HCT116 (cell line): ENCODE results near the gene HORMAD2. TPM values are rescaled to one million over a fixed set of nuclear protein-coding genes. Genes with fewer than 3 reads are reported as not detected.

Source experiments
- ATAC-seq: fragments of 200-7000 bp; cut with Tn5 transposase; 2 replicates; pipeline ENCODE4 v1.9.1; 2020; ENCODE audit warnings: mild to moderate bottlenecking, moderate library complexity
- BruUV-seq: library from RNA; stranded (reverse); fragments of 400-500 nt; replicated peaks from 2 replicates; lab custom pipeline; 2021; lab: Mats Ljungman, UMichigan
- CTCF ChIA-PET: fragments of 300-600 bp; sonication (Branson Sonifier 250); formaldehyde crosslinking; loops from one replicate; lab custom pipeline; 2021; ENCODE audit warnings: antibody characterized with exemption; lab: Charles Lee
- POLR2A ChIA-PET: fragments of 300-600, 350-600 bp; sonication (Branson Sonifier 250); formaldehyde crosslinking; loops from one replicate; lab custom pipeline; 2021; ENCODE audit warnings: antibody characterized with exemption; lab: Charles Lee
- RAD21 ChIA-PET, 2 experiments: fragments of 300-600 bp; sonication (Branson Sonifier 250); formaldehyde crosslinking; loops; one replicate each; lab custom pipeline; 2023; ENCODE audit warnings: low total read pairs in 2 of 2; ENCODE audit not compliant: uncharacterized antibody in 2 of 2, unreplicated experiment in 2 of 2, low non-redundant PET in 1 of 2; lab: Charles Lee
- DNase-seq: peaks from one replicate; pipeline ENCODE4 v3.0.0-alpha.2; 2010; ENCODE audit warnings: low read depth, low spot score
- H2AFZ ChIP-seq: fragments of 200-600 bp; shearing (Covaris generic), sonication (generic); 2 replicates; pipeline ENCODE4 v1.6.1; 2017; ENCODE audit warnings: low read depth, mixed run types, mixed read lengths, antibody characterized with exemption, low read length; ENCODE audit not compliant: poor library complexity, severe bottlenecking
- H3K27ac ChIP-seq: 2 replicates; pipeline ENCODE4 v1.5.1; 2012; ENCODE audit warnings: low read depth, low read length
- H3K27me3 ChIP-seq: fragments of 200-600 bp; sonication (generic); 2 replicates; pipeline ENCODE4 v1.6.1; 2016; ENCODE audit warnings: mixed run types, low read length, mixed read lengths; ENCODE audit not compliant: insufficient read depth
- H3K36me3 ChIP-seq, 2 experiments: fragments of 200-500 bp in 1 of 2; fragments of 200-600 bp in 1 of 2; sonication (Bioruptor generic) in 1 of 2; sonication (generic) in 1 of 2; 2 replicates each; pipeline versions ENCODE4 v1.5.1 to v1.6.1; 2014 to 2016; ENCODE audit warnings: low read length in 2 of 2, inconsistent platforms in 1 of 2, mixed read lengths in 1 of 2, mixed run types in 1 of 2; ENCODE audit not compliant: insufficient read depth in 2 of 2, control insufficient read depth in 1 of 2
- H3K4me1 ChIP-seq, 2 experiments: fragments of 200-600 bp in 1 of 2; sonication (generic) in 1 of 2; 2 replicates each; pipeline versions ENCODE4 v1.5.1 to v1.6.1; 2012 to 2017; ENCODE audit warnings: low read length in 2 of 2, inconsistent platforms in 1 of 2, mild to moderate bottlenecking in 1 of 2, mixed read lengths in 1 of 2, mixed run types in 1 of 2, moderate library complexity in 1 of 2; ENCODE audit not compliant: insufficient read depth in 2 of 2, control insufficient read depth in 1 of 2
- H3K4me2 ChIP-seq: fragments of 200-600 bp; sonication (generic); 2 replicates; pipeline ENCODE4 v1.6.1; 2017; ENCODE audit warnings: mixed run types, low read length, mixed read lengths
- H3K4me3 ChIP-seq, 2 experiments: fragments of 200-600 bp in 1 of 2; sonication (generic) in 1 of 2; replicated peaks in 1 of 2; 2 replicates each; pipeline ENCODE4 v1.5.1; 2011 to 2016; ENCODE audit warnings: low read length in 2 of 2, control low read depth in 1 of 2, low read depth in 1 of 2, mild to moderate bottlenecking in 1 of 2, mixed read lengths in 1 of 2, mixed run types in 1 of 2
- H3K79me2 ChIP-seq: fragments of 200-600 bp; sonication (generic); 2 replicates; pipeline ENCODE4 v1.6.1; 2017; ENCODE audit warnings: mild to moderate bottlenecking, mixed run types, low read length, moderate library complexity, mixed read lengths; ENCODE audit not compliant: insufficient read depth
- H3K9ac ChIP-seq: fragments of 200-600 bp; sonication (generic); 2 replicates; pipeline ENCODE4 v1.6.1; 2016; ENCODE audit warnings: low read length, mixed read lengths
- H3K9me2 ChIP-seq: fragments of 200-600 bp; sonication (generic), shearing (Covaris generic); 2 replicates; pipeline ENCODE4 v1.6.1; 2017; ENCODE audit warnings: mixed run types, mild to moderate bottlenecking, moderate library complexity; ENCODE audit not compliant: insufficient read depth
- H3K9me3 ChIP-seq, 2 experiments: fragments of 200-500 bp in 1 of 2; fragments of 200-600 bp in 1 of 2; sonication (Bioruptor generic) in 1 of 2; sonication (generic) in 1 of 2; 2 replicates each; pipeline ENCODE4 v1.6.1; 2014 to 2017; ENCODE audit warnings: low read length in 2 of 2, mixed read lengths in 2 of 2, inconsistent platforms in 1 of 2, low read depth in 1 of 2, mild to moderate bottlenecking in 1 of 2, mixed run types in 1 of 2, moderate library complexity in 1 of 2; ENCODE audit not compliant: control insufficient read depth in 1 of 2, insufficient read depth in 1 of 2
- H4K20me1 ChIP-seq: fragments of 200-600 bp; sonication (generic), shearing (Covaris generic); 2 replicates; pipeline ENCODE4 v1.6.1; 2017; ENCODE audit warnings: mixed run types, mild to moderate bottlenecking, moderate library complexity; ENCODE audit not compliant: insufficient read depth
- ATF3 ChIP-seq: IDR thresholded peaks from 2 replicates; pipeline ENCODE4 v1.6.1; 2012
- CEBPB ChIP-seq: IDR thresholded peaks from 2 replicates; pipeline ENCODE4 v1.6.1; 2012; ENCODE audit warnings: low read depth
- EGR1 ChIP-seq: IDR thresholded peaks from 2 replicates; pipeline ENCODE4 v1.6.1; 2012; ENCODE audit warnings: low read depth
- EZH2phosphoT487 ChIP-seq: fragments of 200-600 bp; IDR thresholded peaks from 2 replicates; pipeline ENCODE4 v1.6.1; 2018; ENCODE audit warnings: antibody characterized with exemption, borderline replicate concordance
- MAX ChIP-seq: IDR thresholded peaks from 2 replicates; pipeline ENCODE4 v1.6.1; 2012
- POLR2AphosphoS5 ChIP-seq: IDR thresholded peaks from 2 replicates; pipeline ENCODE4 v1.6.1; 2011; ENCODE audit warnings: mild to moderate bottlenecking, low read depth, low read length, moderate library complexity
- RAD21 ChIP-seq: IDR thresholded peaks from 2 replicates; pipeline ENCODE4 v1.6.1; 2012; ENCODE audit warnings: low read depth, mild to moderate bottlenecking
- SIN3A ChIP-seq: IDR thresholded peaks from 2 replicates; pipeline ENCODE4 v1.6.1; 2012; ENCODE audit warnings: low read depth
- SP1 ChIP-seq: IDR thresholded peaks from 2 replicates; pipeline ENCODE4 v1.6.1; 2012; ENCODE audit warnings: low read depth
- intact Hi-C: fragments of 100-400 bp; cut with micrococcal nuclease; formaldehyde crosslinking; loops from 2 replicates; pipeline ENCODE4 v1.10.0; 2022
- total RNA-seq: library from RNA; stranded (reverse); gene quantifications from one replicate; pipeline ENCODE4 v1.2.1, GENCODE V29; 2021; ENCODE audit not compliant: unreplicated experiment

The HORMAD2 gene
- total RNA-seq, 1 experiment from 2014 or later = not detected

GRCh38 chr22:30113494-30113893 lies 33.2 kb downstream of the HORMAD2 start:
- peak overlapping the region; percentile 96 for H2AFZ ChIP-seq
- no peak overlapping the region for H3K4me3 ChIP-seq
- H3K9ac ChIP-seq = no peak overlapping the region
- RAD21 ChIA-PET = no interaction called here
- H3K9me3 ChIP-seq = no peaks in the 10 kb centered on the region
- BruUV-seq = no TSS peak
- ATAC-seq = no peak
- H3K4me2 ChIP-seq = no peak overlapping the region
- CTCF ChIA-PET = no interaction called here
- no peaks in the 10 kb centered on the region for H3K79me2 ChIP-seq
- intact Hi-C loops = no loop called here
- TF ChIP-seq SP1 = no peak
- TF ChIP-seq CEBPB = no peak
- TF ChIP-seq EGR1 = no peak
- TF ChIP-seq ATF3 = no peak
- TF ChIP-seq RAD21 = no peak
- TF ChIP-seq POLR2AphosphoS5 = no peak
- no peak for TF ChIP-seq MAX
- TF ChIP-seq EZH2phosphoT487 = no peak
- TF ChIP-seq, all 23 proteins: peak for 0
- no peak overlapping the region for H3K27ac ChIP-seq
- H3K9me2 ChIP-seq = no peaks in the 10 kb centered on the region
- H3K27me3 ChIP-seq = no peaks in the 10 kb centered on the region
- H4K20me1 ChIP-seq = no peaks in the 10 kb centered on the region
- H3K36me3 ChIP-seq = no peaks in the 10 kb centered on the region
- H3K4me1 ChIP-seq = peaks cover 0 to 22% of the 10 kb centered on the region in 2 experiments; a peak in 2 of 4 replicates
- no peak for DNase-seq
- POLR2A ChIA-PET = interaction anchor here (1.2 to 2.0 kb wide), 3 partner anchors 9 to 137 kb away, joined by 4 to 8 read pairs (median 4); no protein-coding TSS in a partner anchor

- Histone ChIP-seq H4K20me1 (no peaks in the 10 kb centered on the region), H3K4me1 (peaks cover 0 to 20% of the 10 kb centered on the region in 2 experiments; a peak in 2 of 4 replicates), H3K27ac (no peak overlapping the region), H3K9me3 (no peaks in the 10 kb centered on the region), H3K79me2 (no peaks in the 10 kb centered on the region), H3K9me2 (no peaks in the 10 kb centered on the region), H2AFZ (peak overlapping the region; percentile 96), H3K9ac (no peak overlapping the region), H3K36me3 (no peaks in the 10 kb centered on the region)
- CTCF ChIA-PET = no interaction called here
- intact Hi-C loops = no loop called here
- ATAC-seq = no peak
- BruUV-seq = no TSS peak
- no peak for DNase-seq
- TF ChIP-seq SIN3A = no peak
- TF ChIP-seq, all 23 proteins: peak for 0
- ChIA-PET RAD21 (no interaction called here), POLR2A (interaction anchor here (1.2 to 2.0 kb wide), 3 partner anchors 10 to 136 kb away, joined by 4 to 8 read pairs (median 4); no protein-coding TSS in a partner anchor)
- Histone ChIP-seq H3K27me3 (no peaks in the 10 kb centered on the region), H3K4me3 (no peak overlapping the region), H3K4me2 (no peak overlapping the region)
Observed at GRCh38 chr22:30114361-30114760, 34.1 kb downstream of the HORMAD2 start.
